ENCODE measurements around the gene MYH9.

The MYH9 gene

GRCh38 chr22:36409056-36409455 lies 21.3 kb upstream of the MYH9 start:
- no peak overlapping the region for H3K27ac ChIP-seq (ENCODE audit: low read length)
- H4K20me1 ChIP-seq (ENCODE audit: insufficient read depth, low read length) = no peaks in the 10 kb centered on the region
- H3F3A ChIP-seq (ENCODE audit: insufficient read depth, low read length) = peaks cover 12% of the 10 kb centered on the region
- no peaks in the 10 kb centered on the region for H3K27me3 ChIP-seq (replicated peaks; ENCODE audit: insufficient read depth, low read length)
- no peak overlapping the region for H3K9ac ChIP-seq (ENCODE audit: low read length)
- no peak overlapping the region for H2AFZ ChIP-seq (ENCODE audit: low read length)
- DNase-seq = no peak
- H3K9me3 ChIP-seq (replicated peaks; ENCODE audit: insufficient read depth, low read length) = no peaks in the 10 kb centered on the region
- H3K79me2 ChIP-seq (ENCODE audit: low read length) = no peaks in the 10 kb centered on the region
- no peaks in the 10 kb centered on the region for H3K9me2 ChIP-seq (replicated peaks; ENCODE audit: insufficient read depth, low read length)
- H3K4me1 ChIP-seq (ENCODE audit: low read length) = peaks cover 26% of the 10 kb centered on the region
- H3K36me3 ChIP-seq (replicated peaks; ENCODE audit: insufficient read depth, low read length) = no peaks in the 10 kb centered on the region
- H3K4me3 ChIP-seq (ENCODE audit: low read length) = no peak overlapping the region
- TF ChIP-seq CTCF (IDR thresholded peaks at IDR 0.05; ENCODE audit: low read length) = no peak
- TF ChIP-seq EZH2phosphoT487 (IDR thresholded peaks at IDR 0.05; ENCODE audit: low read length) = no peak
- TF ChIP-seq EZH2 (optimal IDR thresholded peaks at IDR 0.05; ENCODE audit: low read depth, low read length) = no peak
- H3K4me2 ChIP-seq (ENCODE audit: low read depth, low read length) = no peak overlapping the region

GRCh38 chr22:36406721-36407120 lies 19.0 kb upstream of the MYH9 start:
- no peak for DNase-seq
- no peak overlapping the region for H3K27ac ChIP-seq (ENCODE audit: low read length)
- no peaks in the 10 kb centered on the region for H3K27me3 ChIP-seq (replicated peaks; ENCODE audit: insufficient read depth, low read length)
- no peak overlapping the region for H3K9ac ChIP-seq (ENCODE audit: low read length)
- H3K79me2 ChIP-seq (ENCODE audit: low read length) = no peaks in the 10 kb centered on the region
- no peak overlapping the region for H2AFZ ChIP-seq (ENCODE audit: low read length)
- H3K4me1 ChIP-seq (ENCODE audit: low read length) = peaks cover 25% of the 10 kb centered on the region
- no peak overlapping the region for H3K4me3 ChIP-seq (ENCODE audit: low read length)
- no peak overlapping the region for H3K4me2 ChIP-seq (ENCODE audit: low read depth, low read length)
- peaks cover 12% of the 10 kb centered on the region for H3F3A ChIP-seq (ENCODE audit: insufficient read depth, low read length)
- H4K20me1 ChIP-seq (ENCODE audit: insufficient read depth, low read length) = no peaks in the 10 kb centered on the region
- H3K9me2 ChIP-seq (replicated peaks; ENCODE audit: insufficient read depth, low read length) = no peaks in the 10 kb centered on the region
- no peaks in the 10 kb centered on the region for H3K36me3 ChIP-seq (replicated peaks; ENCODE audit: insufficient read depth, low read length)
- no peaks in the 10 kb centered on the region for H3K9me3 ChIP-seq (replicated peaks; ENCODE audit: insufficient read depth, low read length)
- TF ChIP-seq CTCF (IDR thresholded peaks at IDR 0.05; ENCODE audit: low read length) (no peak), EZH2 (optimal IDR thresholded peaks at IDR 0.05; ENCODE audit: low read depth, low read length) (no peak), EZH2phosphoT487 (IDR thresholded peaks at IDR 0.05; ENCODE audit: low read length) (no peak)

- Histone ChIP-seq H4K20me1 (ENCODE audit: insufficient read depth, low read length) (no peaks in the 10 kb centered on the region), H2AFZ (ENCODE audit: low read length) (peak overlapping the region; percentile 69), H3K4me3 (ENCODE audit: low read length) (no peak overlapping the region), H3K4me2 (ENCODE audit: low read depth, low read length) (peak overlapping the region; percentile 73), H3K27me3 (replicated peaks; ENCODE audit: insufficient read depth, low read length) (no peaks in the 10 kb centered on the region), H3F3A (ENCODE audit: insufficient read depth, low read length) (peaks cover 12% of the 10 kb centered on the region), H3K27ac (ENCODE audit: low read length) (peak overlapping the region; percentile 67), H3K4me1 (ENCODE audit: low read length) (peaks cover 22% of the 10 kb centered on the region), H3K9me3 (replicated peaks; ENCODE audit: insufficient read depth, low read length) (no peaks in the 10 kb centered on the region), H3K9ac (ENCODE audit: low read length) (peak overlapping the region; percentile 2; the same call in 1 of the 2 replicates), H3K36me3 (replicated peaks; ENCODE audit: insufficient read depth, low read length) (no peaks in the 10 kb centered on the region), H3K9me2 (replicated peaks; ENCODE audit: insufficient read depth, low read length) (no peaks in the 10 kb centered on the region), H3K79me2 (ENCODE audit: low read length) (no peaks in the 10 kb centered on the region)
- TF ChIP-seq EZH2 (optimal IDR thresholded peaks at IDR 0.05; ENCODE audit: low read depth, low read length) = no peak
- peak; percentile 50 for TF ChIP-seq CTCF (IDR thresholded peaks at IDR 0.05; ENCODE audit: low read length)
- DNase-seq = peak; percentile 85
Measured at GRCh38 chr22:36405671-36406538, 18.1 kb upstream of the MYH9 start.
